NT2/D1 (cell line): ENCODE data around the gene RAB33B.
"Not testable (repeated sequence)": the region's sequence is repeated elsewhere in the genome, so short reads cannot be mapped to it uniquely, and the experiment has no call there.

Source experiments
- DNase-seq: peaks from one replicate; pipeline ENCODE4 v3.0.0-alpha.2; 2011; ENCODE audit warnings: low read depth, low spot score
- H3K27me3 ChIP-seq: 2 replicates; pipeline ENCODE4 v1.6.0; 2011; ENCODE audit warnings: mild to moderate bottlenecking; ENCODE audit not compliant: insufficient read length, insufficient read depth
- H3K36me3 ChIP-seq: 2 replicates; pipeline ENCODE4 v1.6.1; 2011; ENCODE audit warnings: mild to moderate bottlenecking, low read length, mixed read lengths; ENCODE audit not compliant: insufficient read depth, insufficient read length
- H3K4me1 ChIP-seq: 2 replicates; pipeline ENCODE4 v1.5.1; 2011; ENCODE audit not compliant: insufficient read depth, insufficient read length
- H3K4me3 ChIP-seq: 2 replicates; pipeline ENCODE4 v1.5.1; 2011; ENCODE audit warnings: low read depth; ENCODE audit not compliant: insufficient read length
- H3K9ac ChIP-seq: 2 replicates; pipeline ENCODE4 v1.6.0; 2011; ENCODE audit warnings: low read depth; ENCODE audit not compliant: insufficient read length
- H3K9me3 ChIP-seq: 2 replicates; pipeline ENCODE4 v1.5.1; 2011; ENCODE audit warnings: mild to moderate bottlenecking, low read length; ENCODE audit not compliant: insufficient read depth
- SUZ12 ChIP-seq: IDR thresholded peaks from 2 replicates; pipeline ENCODE4 v1.6.1; 2011; ENCODE audit not compliant: insufficient read length, insufficient read depth; ENCODE audit errors: extremely low read depth
- YY1 ChIP-seq: IDR thresholded peaks from 2 replicates; pipeline ENCODE4 v1.6.1; 2011; ENCODE audit not compliant: insufficient read length, insufficient read depth
- ZNF274 ChIP-seq: IDR thresholded peaks from 2 replicates; pipeline ENCODE4 v1.6.1; 2011; ENCODE audit warnings: mild to moderate bottlenecking, low read depth, low read length

RAB33B gene

GRCh38 chr4:139438141-139438540, 15.8 kb upstream of the RAB33B start:
- no peak for DNase-seq
- Histone ChIP-seq H3K27me3 (no peaks in the 10 kb centered on the region), H3K4me3 (no peak overlapping the region), H3K9ac (no peak overlapping the region), H3K9me3 (peaks cover 22% of the 10 kb centered on the region; the same call in 1 of the 2 replicates), H3K4me1 (no peaks in the 10 kb centered on the region), H3K36me3 (no peaks in the 10 kb centered on the region)
- TF ChIP-seq ZNF274 (no peak), YY1 (no peak), SUZ12 (no peak)

DNA sequence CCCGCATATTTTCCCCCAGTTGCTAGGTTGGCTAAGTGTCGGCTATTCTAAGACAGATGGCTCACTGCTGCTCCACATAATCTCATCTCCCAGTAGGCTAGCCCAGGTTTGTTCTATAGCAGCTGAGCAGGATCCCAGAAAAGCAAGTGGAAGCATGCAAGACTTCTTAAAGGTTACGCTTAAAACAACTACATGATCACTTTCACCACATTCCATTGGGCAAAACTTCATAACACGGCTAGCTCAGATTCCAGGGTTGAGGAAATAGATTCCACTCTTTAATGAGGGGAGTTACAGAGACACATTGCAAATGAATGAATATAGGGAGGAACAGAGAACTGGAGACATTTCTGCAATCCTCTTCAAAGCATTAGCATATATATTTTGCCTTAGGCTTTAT, 12.9 kb upstream of the RAB33B start:
- Histone ChIP-seq H3K9me3 (peaks cover 22% of the 10 kb centered on the region; the same call in 1 of the 2 replicates), H3K9ac (no peak overlapping the region), H3K36me3 (no peaks in the 10 kb centered on the region), H3K4me1 (peaks cover 3% of the 10 kb centered on the region), H3K4me3 (no peak overlapping the region), H3K27me3 (no peaks in the 10 kb centered on the region)
- TF ChIP-seq ZNF274: no peak
- no peak for TF ChIP-seq SUZ12
- no peak for TF ChIP-seq YY1
- DNase-seq: no peak

- no peak for TF ChIP-seq YY1
- TF ChIP-seq SUZ12: no peak
- TF ChIP-seq ZNF274: no peak
- Histone ChIP-seq H3K9me3 (peaks cover 6% of the 10 kb centered on the region; the same call in 1 of the 2 replicates), H3K4me1 (peaks cover 3% of the 10 kb centered on the region), H3K4me3 (no peak overlapping the region), H3K27me3 (no peaks in the 10 kb centered on the region), H3K9ac (no peak overlapping the region), H3K36me3 (no peaks in the 10 kb centered on the region)
- DNase-seq: no peak
Observed at GRCh38 chr4:139443661-139444060, 10.3 kb upstream of the RAB33B start.

DNA sequence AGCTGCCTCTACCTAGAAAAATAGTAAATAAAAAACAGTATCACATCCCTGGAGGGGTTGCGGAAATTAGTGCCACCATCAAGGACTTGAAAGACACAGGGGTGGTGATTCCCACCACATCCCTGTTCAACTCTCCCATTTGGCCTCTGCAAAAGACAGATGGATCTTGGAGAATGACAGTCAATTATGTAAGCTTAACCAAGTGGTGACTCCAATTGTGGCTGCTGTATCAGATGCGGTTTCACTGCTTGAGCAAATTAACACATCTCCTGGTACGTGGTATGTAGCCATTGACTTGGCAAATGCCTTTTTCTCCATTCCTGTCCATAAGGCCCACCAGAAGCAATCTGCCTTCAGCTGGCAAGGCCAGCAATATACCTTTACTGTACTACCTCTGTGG, 9.0 kb upstream of the RAB33B start:
- H3K9ac ChIP-seq, H3K9me3 ChIP-seq, H3K4me1 ChIP-seq, H3K36me3 ChIP-seq, DNase-seq, H3K4me3 ChIP-seq, H3K27me3 ChIP-seq: not testable (repeated sequence)

- H3K9ac ChIP-seq, H3K4me3 ChIP-seq, H3K9me3 ChIP-seq, H3K36me3 ChIP-seq, DNase-seq, H3K27me3 ChIP-seq, H3K4me1 ChIP-seq: not testable (repeated sequence)
Observed at GRCh38 chr4:139447078-139447477, 6.8 kb upstream of the RAB33B start.

GRCh38 chr4:139450586-139450985, 3.3 kb upstream of the RAB33B start:
- TF ChIP-seq ZNF274 (no peak), SUZ12 (no peak), YY1 (no peak)

GRCh38 chr4:139451997-139452396, 1.9 kb upstream of the RAB33B start:
- no peak for TF ChIP-seq SUZ12
- no peak for TF ChIP-seq YY1
- no peak for TF ChIP-seq ZNF274
- Histone ChIP-seq H3K36me3 (peaks cover 3% of the 10 kb centered on the region), H3K9me3 (no peaks in the 10 kb centered on the region), H3K27me3 (no peaks in the 10 kb centered on the region), H3K4me3 (no peak overlapping the region), H3K4me1 (no peaks in the 10 kb centered on the region), H3K9ac (no peak overlapping the region)
- no peak for DNase-seq

More at GRCh38 chr4:139450586-139450985, 3.3 kb upstream of the RAB33B start:
- Histone ChIP-seq H3K27me3 (no peaks in the 10 kb centered on the region), H3K36me3 (peaks cover 3% of the 10 kb centered on the region), H3K9ac (no peak overlapping the region), H3K9me3 (no peaks in the 10 kb centered on the region), H3K4me3 (no peak overlapping the region), H3K4me1 (no peaks in the 10 kb centered on the region)
- no peak for DNase-seq

- no peaks in the 10 kb centered on the region for H3K9me3 ChIP-seq
- DNase-seq: no peak
- H3K4me1 ChIP-seq: no peaks in the 10 kb centered on the region
- peaks cover 3% of the 10 kb centered on the region for H3K36me3 ChIP-seq
- no peaks in the 10 kb centered on the region for H3K27me3 ChIP-seq
- no peak for TF ChIP-seq SUZ12
- no peak for TF ChIP-seq ZNF274
- TF ChIP-seq YY1: no peak
- H3K4me3 ChIP-seq: peak overlapping the region; percentile 88
- H3K9ac ChIP-seq: peak overlapping the region; percentile 90
Observed at GRCh38 chr4:139453041-139453370, 915 bp upstream of the RAB33B start.
